SK-N-SH treated with all-trans-retinoic acid at 6 μM for 48 hours (cell line): Measurements from ENCODE around the gene RACK1.

Experiments used
- ATAC-seq: fragments of 200-7000 bp; cut with Tn5 transposase; 3 replicates; pipeline ENCODE4 v1.9.1; 2020; ENCODE audit warnings: mild to moderate bottlenecking, moderate library complexity
- BACH2 ChIP-seq: fragments of 250-450 bp; sonication (Bioruptor Pico); IDR thresholded peaks from 2 replicates; pipeline ENCODE4 v1.9.0; 2021; ENCODE audit warnings: mild to moderate bottlenecking, borderline replicate concordance
- CREB5 ChIP-seq: fragments of 250-450 bp; sonication (Bioruptor Pico); IDR thresholded peaks from 2 replicates; pipeline ENCODE4 v1.5.1; 2020; ENCODE audit warnings: low read depth, mild to moderate bottlenecking, moderate library complexity
- CSRNP3 ChIP-seq: fragments of 250-450 bp; sonication (Bioruptor Pico); IDR thresholded peaks from 2 replicates; pipeline ENCODE4 v1.5.1; 2021; ENCODE audit warnings: mild to moderate bottlenecking, moderate library complexity
- ESRRG ChIP-seq: fragments of 250-450 bp; sonication (Bioruptor Pico); IDR thresholded peaks from 2 replicates; pipeline ENCODE4 v1.6.1; 2021; ENCODE audit warnings: mild to moderate bottlenecking
- GLIS3 ChIP-seq: fragments of 250-450 bp; sonication (Bioruptor Pico); IDR thresholded peaks from 2 replicates; pipeline ENCODE4 v1.5.0; 2020; ENCODE audit warnings: mild to moderate bottlenecking, moderate library complexity
- ISL1 ChIP-seq: fragments of 250-450 bp; sonication (Bioruptor Pico); IDR thresholded peaks from 2 replicates; pipeline ENCODE4 v2.1.2; 2022; ENCODE audit warnings: mild to moderate bottlenecking, moderate library complexity
- OSR1 ChIP-seq: fragments of 250-450 bp; sonication (Bioruptor Pico); IDR thresholded peaks from 2 replicates; pipeline ENCODE4 v1.8.0; 2022; ENCODE audit warnings: moderate library complexity, mild to moderate bottlenecking, inconsistent platforms
- PATZ1 ChIP-seq: fragments of 250-450 bp; sonication (Bioruptor Pico); IDR thresholded peaks from 2 replicates; pipeline ENCODE4 v1.8.0; 2020; ENCODE audit warnings: mild to moderate bottlenecking, moderate library complexity, borderline replicate concordance
- POU6F1 ChIP-seq: fragments of 250-450 bp; sonication (Bioruptor Pico); IDR thresholded peaks from 2 replicates; pipeline ENCODE4 v1.8.0; 2021; ENCODE audit warnings: low read depth, mild to moderate bottlenecking, moderate library complexity, borderline replicate concordance
- TSHZ2 ChIP-seq: fragments of 250-450 bp; sonication (Bioruptor Pico); IDR thresholded peaks from 2 replicates; pipeline ENCODE4 v1.5.0; 2020; ENCODE audit warnings: mild to moderate bottlenecking, moderate library complexity
- ZC3H10 ChIP-seq: fragments of 250-450 bp; sonication (Bioruptor Pico); IDR thresholded peaks from 2 replicates; pipeline ENCODE4 v1.5.1; 2021; ENCODE audit warnings: mild to moderate bottlenecking, moderate library complexity
- ZFP3 ChIP-seq: fragments of 250-450 bp; sonication (Bioruptor Pico); IDR thresholded peaks from 2 replicates; pipeline ENCODE4 v1.5.0; 2020; ENCODE audit warnings: mild to moderate bottlenecking, moderate library complexity
- ZNF70 ChIP-seq: fragments of 450-650 bp; formaldehyde crosslinking; IDR thresholded peaks from 2 replicates; pipeline ENCODE4 v1.5.0; 2020; ENCODE audit warnings: mild to moderate bottlenecking, moderate library complexity
- ZNF8 ChIP-seq: fragments of 450-650 bp; formaldehyde crosslinking; IDR thresholded peaks from 2 replicates; pipeline ENCODE4 v1.5.0; 2020; ENCODE audit warnings: mild to moderate bottlenecking, moderate library complexity

RACK1 gene

GRCh38 chr5:181190711-181191525, 52.8 kb downstream of the RACK1 start:
- ATAC-seq, result peak; percentile 23

GRCh38 chr5:181189962-181190710, 53.6 kb downstream of the RACK1 start:
- ATAC-seq, result no peak; the same call in 2 of the 3 replicates
- TF ChIP-seq ZNF70 (no peak), CREB5 (CRISPR knock-in tag) (no peak), OSR1 (CRISPR knock-in tag) (no peak), CSRNP3 (CRISPR knock-in tag) (no peak), TSHZ2 (CRISPR knock-in tag) (no peak)

More at GRCh38 chr5:181190711-181191525, 52.8 kb downstream of the RACK1 start:
- TF ChIP-seq TSHZ2 (CRISPR knock-in tag) (no peak), BACH2 (CRISPR knock-in tag) (no peak), ZNF8 (CRISPR knock-in tag) (no peak), POU6F1 (CRISPR knock-in tag) (no peak), ZC3H10 (CRISPR knock-in tag) (no peak), ISL1 (CRISPR knock-in tag) (no peak), CREB5 (CRISPR knock-in tag) (no peak), ZFP3 (CRISPR knock-in tag) (no peak), ESRRG (no peak), GLIS3 (CRISPR knock-in tag) (no peak), PATZ1 (CRISPR knock-in tag) (no peak)
